Activated T-cell treated with anti-CD3 and anti-CD28 coated beads, Interleukin-2, amount 50 U/mL, for 72 hours (primary cell): ENCODE measurements around the gene PTPRD. TPM values are rescaled to one million over a fixed set of nuclear protein-coding genes. Genes with fewer than 3 reads are reported as not detected.

ENCODE experiments used
- ATAC-seq, 2 donors: fragments of 150-1000 bp; cut with Tn5 transposase; replicated peaks in 1 of 2; 2 replicates each; pipeline ENCODE4 v1.10.0; 2021; ENCODE audit warnings: moderate library complexity in 2 of 2, mild to moderate bottlenecking in 1 of 2
- DNase-seq, 2 donors: peaks; one replicate each; pipeline ENCODE4 v3.0.0; 2021 to 2022; ENCODE audit warnings: mixed read lengths in 1 of 2
- H3K27ac Mint-ChIP-seq: one replicate; pipeline ENCODE4 v1.8.0; 2022; ENCODE audit warnings: mild to moderate bottlenecking, moderate library complexity, mixed read lengths
- H3K27me3 Mint-ChIP-seq: one replicate; pipeline ENCODE4 v1.8.0; 2022; ENCODE audit warnings: low read depth, mixed read lengths
- H3K36me3 Mint-ChIP-seq, 2 donors: one replicate each; pipeline ENCODE4 v1.8.0; 2022; ENCODE audit warnings: mixed read lengths in 2 of 2, mild to moderate bottlenecking in 1 of 2; ENCODE audit not compliant: insufficient read depth in 2 of 2
- H3K4me1 Mint-ChIP-seq: one replicate; pipeline ENCODE4 v1.8.0; 2022; ENCODE audit warnings: low read depth, mixed read lengths
- H3K4me3 Mint-ChIP-seq, 2 donors: one replicate each; pipeline ENCODE4 v1.8.0; 2022; ENCODE audit warnings: mild to moderate bottlenecking in 2 of 2, mixed read lengths in 2 of 2, moderate library complexity in 2 of 2
- H3K9me3 Mint-ChIP-seq, 2 donors: one replicate each; pipeline ENCODE4 v1.8.0; 2022; ENCODE audit warnings: mixed read lengths in 2 of 2
- total RNA-seq, 2 donors: library from RNA; stranded (reverse); gene quantifications; one replicate each; pipeline ENCODE4 v1.2.3, GENCODE V29; 2022

PTPRD gene
- total RNA-seq, 2 donors from 2014 or later: 0.44 TPM; not detected in 1

DNA sequence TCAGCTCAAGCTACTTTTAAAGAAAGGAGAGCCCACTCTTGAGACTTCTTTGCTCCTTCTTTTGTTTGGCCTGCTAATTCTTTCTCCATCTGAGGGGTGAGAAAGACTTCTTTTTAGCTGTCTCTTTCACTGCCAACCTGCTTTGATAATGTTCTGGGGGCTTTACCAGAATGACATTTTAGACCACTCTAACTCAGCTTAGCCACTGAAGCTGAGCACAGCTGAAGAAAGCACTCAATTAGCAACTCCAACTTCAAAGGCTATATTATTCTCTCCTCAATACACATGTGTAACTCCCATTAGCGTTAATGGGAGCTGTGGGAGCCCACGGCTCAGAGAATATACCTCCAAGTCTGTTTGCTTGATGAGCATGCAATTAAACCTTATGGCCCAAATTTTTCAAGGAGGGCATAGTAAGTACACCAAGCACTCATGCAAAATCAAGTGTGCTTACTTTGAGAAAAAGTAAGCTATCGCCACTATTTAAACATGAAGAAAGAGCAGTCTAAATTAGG is 1997.8 kb downstream of the PTPRD start:
- ATAC-seq (no peak), DNase-seq (no peak)
- no peaks in the 10 kb centered on the region for H3K27me3 Mint-ChIP-seq
- no peaks in the 10 kb centered on the region for H3K36me3 Mint-ChIP-seq
- no peaks in the 10 kb centered on the region for H3K9me3 Mint-ChIP-seq
- H3K4me1 Mint-ChIP-seq: no peaks in the 10 kb centered on the region
- no peak overlapping the region for H3K4me3 Mint-ChIP-seq
- H3K27ac Mint-ChIP-seq: no peak overlapping the region

DNA sequence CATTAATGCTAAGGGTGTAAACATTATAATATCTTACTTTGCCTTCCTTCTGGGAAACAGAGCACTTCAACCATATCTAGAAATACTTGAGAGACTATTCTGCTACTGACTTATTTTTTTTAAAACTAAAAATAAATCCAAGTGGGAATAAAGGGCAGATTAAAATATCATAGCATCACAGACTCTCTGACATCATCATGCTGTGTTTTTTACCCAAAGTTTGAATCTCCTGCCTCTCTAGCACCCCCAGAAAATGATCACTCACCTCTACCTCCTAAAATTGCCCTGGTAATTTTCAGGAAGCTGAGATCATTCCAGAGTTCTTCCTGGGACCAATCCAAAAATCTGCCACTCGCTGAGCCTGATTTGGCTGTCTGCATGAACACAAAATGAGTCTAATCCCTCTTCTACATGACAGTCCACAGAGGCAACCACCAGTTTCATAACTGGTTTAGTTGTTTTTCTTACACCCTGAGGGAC is 1999.4 kb downstream of the PTPRD start:
- Mint-ChIP-seq H3K36me3 (no peaks in the 10 kb centered on the region), H3K9me3 (no peaks in the 10 kb centered on the region), H3K4me1 (no peaks in the 10 kb centered on the region), H3K27me3 (no peaks in the 10 kb centered on the region), H3K4me3 (no peak overlapping the region), H3K27ac (no peak overlapping the region)
- DNase-seq (no peak), ATAC-seq (no peak)

DNA sequence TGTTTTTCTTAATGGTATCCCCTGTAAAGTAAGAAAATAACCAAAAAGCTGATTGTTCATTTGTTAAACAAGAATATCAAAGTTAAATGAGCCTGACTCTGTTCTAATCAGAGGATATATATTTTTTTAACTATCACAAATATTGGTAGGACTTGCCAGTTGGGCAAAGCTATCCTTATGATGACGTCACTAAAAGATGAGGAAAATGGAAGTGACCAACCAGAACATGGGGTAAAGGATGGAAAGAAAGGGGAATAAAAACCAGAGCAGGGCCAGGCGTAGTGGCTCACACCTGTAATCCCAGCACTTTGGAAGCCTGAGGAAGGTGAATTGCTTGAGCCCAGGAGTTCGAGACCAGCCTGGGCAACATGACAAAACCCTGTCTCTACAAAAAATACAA is 2001.6 kb downstream of the PTPRD start:
- Mint-ChIP-seq H3K27ac (no peak overlapping the region), H3K36me3 (no peaks in the 10 kb centered on the region), H3K27me3 (no peaks in the 10 kb centered on the region), H3K4me3 (no peak overlapping the region), H3K4me1 (no peaks in the 10 kb centered on the region), H3K9me3 (no peaks in the 10 kb centered on the region)
- ATAC-seq: no peak
- DNase-seq: no peak

DNA sequence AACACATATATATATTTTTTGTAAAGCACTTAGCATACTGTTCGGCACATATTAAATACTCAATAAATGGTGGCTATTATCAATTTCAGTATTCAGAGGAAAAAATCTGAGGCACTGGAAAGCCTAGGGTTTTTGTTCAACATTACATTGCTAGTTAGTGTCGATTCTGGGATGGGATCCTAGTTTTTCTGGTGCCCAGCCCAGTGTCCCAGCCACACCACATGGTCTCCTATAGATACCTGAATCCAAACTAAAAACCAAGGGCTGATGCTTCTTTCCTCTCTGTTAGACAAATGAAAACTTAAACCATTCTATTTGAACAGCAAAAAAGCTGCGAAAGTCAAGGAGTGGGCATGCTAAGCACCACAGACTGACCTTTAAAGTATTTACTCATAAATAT is 2002.5 kb downstream of the PTPRD start:
- H3K36me3 Mint-ChIP-seq: no peaks in the 10 kb centered on the region
- no peak overlapping the region for H3K27ac Mint-ChIP-seq
- H3K4me1 Mint-ChIP-seq: no peaks in the 10 kb centered on the region
- no peak for DNase-seq
- no peak for ATAC-seq
- H3K27me3 Mint-ChIP-seq: no peaks in the 10 kb centered on the region
- no peaks in the 10 kb centered on the region for H3K9me3 Mint-ChIP-seq
- H3K4me3 Mint-ChIP-seq: no peak overlapping the region

DNA sequence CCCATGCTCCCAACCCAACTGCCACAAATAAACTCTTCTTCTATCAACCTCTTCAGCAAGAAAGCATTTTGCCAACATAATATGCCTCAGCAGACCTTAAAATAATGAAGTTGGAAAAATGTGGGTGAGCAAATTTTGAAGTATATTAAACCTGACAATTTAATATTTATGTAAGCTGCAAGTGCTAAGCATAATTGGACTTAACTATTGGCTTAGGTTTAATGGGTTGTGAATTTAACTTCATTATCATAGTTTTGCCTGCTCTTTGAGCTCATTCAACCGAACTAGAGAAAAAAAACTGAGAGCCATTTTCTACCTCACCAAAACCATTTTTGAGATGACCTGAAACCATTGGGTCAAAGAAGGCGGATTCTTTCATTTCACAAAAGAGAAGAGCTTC is 2007.7 kb downstream of the PTPRD start:
- Mint-ChIP-seq H3K36me3 (no peaks in the 10 kb centered on the region), H3K27ac (no peak overlapping the region), H3K4me1 (no peaks in the 10 kb centered on the region), H3K9me3 (no peaks in the 10 kb centered on the region), H3K4me3 (no peak overlapping the region), H3K27me3 (no peaks in the 10 kb centered on the region)
- no peak for ATAC-seq
- no peak for DNase-seq

DNA sequence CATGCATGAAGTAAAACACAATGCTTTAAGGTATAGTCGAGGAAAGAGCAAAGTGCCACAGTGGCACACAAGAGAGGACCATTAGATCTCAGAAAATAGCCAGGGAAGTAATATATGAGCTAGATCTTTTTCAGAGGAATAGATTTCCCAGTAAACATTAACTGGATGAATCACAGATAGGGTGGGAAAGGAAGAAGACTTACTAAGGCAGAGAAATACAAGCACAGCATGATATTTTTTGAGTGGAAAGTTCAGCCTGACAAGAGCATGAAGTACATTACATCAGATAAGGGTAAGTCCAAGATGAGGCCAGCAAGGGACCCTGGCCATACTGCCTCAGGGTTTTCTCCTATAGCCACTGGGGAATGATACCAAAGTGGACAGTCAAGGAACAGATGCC is 2008.6 kb downstream of the PTPRD start:
- DNase-seq: no peak

DNA sequence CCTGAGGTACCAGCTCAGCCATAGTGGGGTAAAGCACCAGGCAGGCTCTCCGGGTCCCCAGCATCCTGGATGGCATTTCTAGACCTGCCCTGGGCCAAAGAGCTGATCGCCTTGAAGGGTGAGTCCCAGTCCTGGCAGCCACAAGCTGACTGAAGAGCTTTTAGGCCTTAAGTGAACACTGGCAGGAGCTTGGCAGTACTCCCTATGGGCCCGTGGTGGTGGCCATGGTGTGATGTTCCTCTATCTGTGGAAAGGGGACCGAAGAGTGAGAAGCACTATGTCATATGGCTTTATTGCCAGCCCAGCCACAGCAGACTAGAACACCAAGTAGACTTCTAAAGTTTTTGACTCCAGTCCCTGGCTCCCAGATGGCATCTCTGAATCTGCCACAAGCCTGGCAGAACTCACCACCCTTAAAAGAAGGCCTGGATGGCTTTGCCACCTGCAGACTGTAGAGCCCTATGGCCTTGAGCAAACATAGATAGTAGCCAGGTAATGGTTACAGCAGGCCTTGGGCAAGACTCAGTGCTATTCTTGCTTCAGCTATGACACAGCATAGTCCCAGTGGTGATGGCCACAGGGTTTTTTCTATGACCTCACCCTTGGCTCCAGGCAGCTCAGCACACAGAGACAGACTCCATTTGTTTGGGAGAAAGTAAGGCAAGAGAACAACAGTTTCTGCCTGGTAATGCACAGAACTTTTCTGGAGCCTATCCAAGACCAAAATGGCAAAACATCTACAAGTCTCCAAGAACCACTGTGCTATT is 2011.7 kb downstream of the PTPRD start:
- H3K27me3 Mint-ChIP-seq: no peaks in the 10 kb centered on the region
- H3K27ac Mint-ChIP-seq: no peak overlapping the region
- no peaks in the 10 kb centered on the region for H3K9me3 Mint-ChIP-seq
- ATAC-seq (no peak), DNase-seq (no peak)
- H3K36me3 Mint-ChIP-seq: no peaks in the 10 kb centered on the region
- no peaks in the 10 kb centered on the region for H3K4me1 Mint-ChIP-seq
- H3K4me3 Mint-ChIP-seq: no peak overlapping the region

More for the DNA sequence above, 2008.6 kb downstream of the PTPRD start:
- H3K4me1 Mint-ChIP-seq: no peaks in the 10 kb centered on the region
- H3K36me3 Mint-ChIP-seq: no peaks in the 10 kb centered on the region
- no peaks in the 10 kb centered on the region for H3K27me3 Mint-ChIP-seq
- no peak for ATAC-seq
- H3K9me3 Mint-ChIP-seq: no peaks in the 10 kb centered on the region
- no peak overlapping the region for H3K4me3 Mint-ChIP-seq
- H3K27ac Mint-ChIP-seq: no peak overlapping the region

DNA sequence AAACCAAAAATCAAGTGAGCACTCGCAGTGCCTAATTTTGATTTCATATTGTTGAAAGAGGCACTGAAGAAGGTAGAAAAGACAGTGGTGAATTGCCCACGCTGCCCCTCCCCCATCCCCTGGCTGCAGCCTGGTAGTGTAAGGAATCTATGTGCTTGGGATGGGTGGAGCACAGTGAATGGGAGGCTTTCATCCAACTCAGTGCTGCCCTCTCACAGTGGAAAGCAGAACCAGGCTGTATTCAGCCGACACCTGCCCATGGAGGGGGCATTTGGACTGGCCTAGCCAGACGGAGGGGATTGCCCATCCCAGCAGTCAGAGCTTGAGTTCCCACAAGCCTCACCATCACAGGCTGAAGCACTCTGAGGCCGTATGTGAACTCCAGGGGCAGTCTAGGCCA is 2012.9 kb downstream of the PTPRD start:
- H3K27me3 Mint-ChIP-seq: no peaks in the 10 kb centered on the region
- H3K27ac Mint-ChIP-seq: no peak overlapping the region
- DNase-seq (no peak), ATAC-seq (no peak)
- H3K9me3 Mint-ChIP-seq: no peaks in the 10 kb centered on the region
- no peaks in the 10 kb centered on the region for H3K36me3 Mint-ChIP-seq
- no peak overlapping the region for H3K4me3 Mint-ChIP-seq
- no peaks in the 10 kb centered on the region for H3K4me1 Mint-ChIP-seq

DNA sequence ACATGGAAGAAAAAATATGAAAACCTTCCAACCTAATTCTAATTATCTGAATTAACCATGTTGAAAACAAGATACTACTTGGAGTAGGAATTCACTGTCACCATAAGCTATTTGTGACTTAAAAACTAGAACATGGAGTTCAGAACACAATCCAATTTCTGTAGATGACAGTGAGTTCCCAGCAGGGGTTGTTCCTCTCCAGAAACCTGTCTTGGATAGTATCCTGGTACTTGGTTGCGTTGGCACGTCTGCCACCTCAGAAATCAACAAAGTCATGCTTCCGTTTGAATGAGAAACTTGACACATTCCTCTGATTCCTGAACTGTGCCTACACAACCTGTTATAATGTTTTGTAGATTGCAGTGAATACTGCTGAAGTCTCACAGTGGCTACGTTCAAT is 2023.3 kb downstream of the PTPRD start:
- ATAC-seq: no peak
- Mint-ChIP-seq H3K27ac (no peak overlapping the region), H3K27me3 (no peaks in the 10 kb centered on the region), H3K36me3 (no peaks in the 10 kb centered on the region), H3K9me3 (peaks cover 0 to 2% of the 10 kb centered on the region in 2 donors), H3K4me3 (no peak overlapping the region), H3K4me1 (no peaks in the 10 kb centered on the region)
- no peak for DNase-seq

DNA sequence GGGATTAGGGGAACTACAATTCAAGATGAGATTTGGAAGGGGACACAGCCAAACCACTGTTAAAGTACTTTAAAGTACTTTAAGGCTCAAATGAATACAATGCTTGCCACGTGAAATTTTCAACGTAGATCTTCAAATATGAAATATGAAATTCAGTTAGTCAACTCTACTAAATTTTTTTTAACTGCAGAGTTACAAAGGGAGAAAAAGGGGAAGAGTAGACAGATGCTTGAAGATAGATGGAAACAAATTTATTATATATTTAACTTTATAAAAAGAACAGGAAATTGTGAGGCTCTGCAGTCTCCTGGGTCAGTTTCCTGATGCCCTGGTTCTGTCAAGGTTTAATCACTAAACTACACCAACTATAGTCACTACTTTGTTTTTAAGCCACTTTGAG is 2027.8 kb downstream of the PTPRD start:
- H3K9me3 Mint-ChIP-seq: peaks cover 0 to 3% of the 10 kb centered on the region in 2 donors
- no peaks in the 10 kb centered on the region for H3K4me1 Mint-ChIP-seq
- H3K36me3 Mint-ChIP-seq: no peaks in the 10 kb centered on the region
- no peaks in the 10 kb centered on the region for H3K27me3 Mint-ChIP-seq
- no peak for ATAC-seq
- no peak for DNase-seq
- no peak overlapping the region for H3K4me3 Mint-ChIP-seq
- no peak overlapping the region for H3K27ac Mint-ChIP-seq

DNA sequence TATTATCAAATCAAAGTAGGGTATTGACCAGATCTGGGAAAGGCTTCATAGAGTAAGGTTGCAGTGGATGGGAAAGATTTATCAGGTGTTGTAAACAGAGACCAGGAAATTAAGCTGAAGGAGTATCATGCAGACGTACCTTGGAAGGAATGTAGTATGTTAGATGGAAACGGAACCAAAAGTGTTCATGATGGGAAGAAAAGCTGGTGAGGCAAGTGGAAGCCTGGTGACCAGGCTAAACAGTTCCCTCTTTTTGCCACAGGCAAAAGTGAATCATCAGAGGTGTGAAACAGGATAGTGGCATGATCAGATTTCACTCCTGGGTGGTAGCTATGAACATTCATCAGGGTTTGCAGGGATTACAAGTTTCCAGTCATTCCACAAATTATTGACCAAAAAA is 2033.1 kb downstream of the PTPRD start:
- Mint-ChIP-seq H3K27ac (no peak overlapping the region), H3K4me3 (no peak overlapping the region), H3K27me3 (peaks cover 7% of the 10 kb centered on the region), H3K36me3 (no peaks in the 10 kb centered on the region), H3K9me3 (peaks cover 0 to 3% of the 10 kb centered on the region in 2 donors), H3K4me1 (no peaks in the 10 kb centered on the region)
- ATAC-seq: no peak
- no peak for DNase-seq

DNA sequence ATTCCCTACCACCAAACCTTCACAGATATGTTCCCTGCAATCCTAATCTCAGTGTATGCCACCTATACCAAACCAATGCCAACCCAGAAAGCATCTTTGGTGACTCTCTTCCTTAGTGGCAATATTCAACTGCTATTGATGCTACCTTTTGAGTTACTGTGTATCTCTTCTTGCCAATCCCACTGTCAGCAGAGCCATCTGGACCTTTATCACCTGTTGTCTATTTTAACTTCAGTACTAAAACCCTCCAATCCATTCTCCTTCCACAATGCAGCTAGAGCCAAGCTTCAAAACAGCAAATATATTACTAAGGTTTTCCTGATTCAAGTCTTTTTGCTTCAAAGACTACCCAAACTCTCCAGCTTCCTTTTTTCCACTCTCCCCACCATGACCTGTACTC is 2036.1 kb downstream of the PTPRD start:
- Mint-ChIP-seq H3K4me1 (no peaks in the 10 kb centered on the region), H3K4me3 (no peak overlapping the region), H3K9me3 (peaks cover 0 to 1% of the 10 kb centered on the region in 2 donors), H3K27ac (no peak overlapping the region), H3K27me3 (peaks cover 7% of the 10 kb centered on the region), H3K36me3 (no peaks in the 10 kb centered on the region)
- no peak for ATAC-seq
- DNase-seq: no peak

DNA sequence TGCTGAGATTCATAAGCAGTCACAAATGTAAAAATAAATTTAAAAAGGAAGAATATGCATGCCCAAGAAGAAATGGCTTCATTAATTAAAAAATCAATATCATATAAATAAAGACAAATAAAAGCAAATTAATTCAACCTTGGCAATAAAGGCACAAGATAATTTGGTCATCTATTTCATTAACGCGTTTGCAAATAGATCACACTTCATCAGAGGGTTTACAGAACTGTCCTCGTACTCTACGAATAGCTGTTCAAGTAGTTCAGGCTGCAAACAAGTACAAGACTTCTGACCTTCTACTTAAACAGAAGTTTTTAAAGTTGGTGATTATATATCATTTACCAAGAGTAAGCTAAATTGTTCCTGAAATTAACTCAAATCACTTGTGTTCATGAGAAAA is 2038.0 kb downstream of the PTPRD start:
- no peak for ATAC-seq
- Mint-ChIP-seq H3K27me3 (peaks cover 6% of the 10 kb centered on the region), H3K4me1 (no peaks in the 10 kb centered on the region), H3K36me3 (no peaks in the 10 kb centered on the region), H3K27ac (no peak overlapping the region), H3K9me3 (peaks cover 0 to 1% of the 10 kb centered on the region in 2 donors), H3K4me3 (no peak overlapping the region)
- DNase-seq: no peak

DNA sequence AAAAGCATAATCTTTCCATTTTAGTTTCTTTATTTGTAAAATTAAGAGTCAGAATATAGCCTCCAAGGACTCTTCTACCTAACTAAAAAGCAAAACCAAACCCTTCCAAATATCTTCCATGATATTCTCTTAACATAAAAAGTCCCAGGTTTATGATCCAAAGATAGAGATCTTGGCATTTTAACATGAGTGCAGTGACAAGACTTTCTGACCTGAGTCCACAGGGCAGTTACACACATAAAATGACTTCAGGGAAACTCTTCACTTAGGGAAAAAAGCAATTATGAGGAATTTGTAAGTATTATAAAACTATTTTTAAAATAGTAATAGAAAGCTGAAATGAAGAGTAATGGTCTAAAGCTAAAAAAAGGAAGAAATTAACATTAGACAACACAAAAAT is 2040.6 kb downstream of the PTPRD start:
- Mint-ChIP-seq H3K27me3 (no peaks in the 10 kb centered on the region), H3K36me3 (no peaks in the 10 kb centered on the region), H3K4me3 (no peak overlapping the region), H3K27ac (no peak overlapping the region), H3K9me3 (no peaks in the 10 kb centered on the region), H3K4me1 (no peaks in the 10 kb centered on the region)
- no peak for ATAC-seq
- DNase-seq: no peak
